OCI-M2 (cell line): Measurements from ENCODE around the gene CR1L.
A peak's percentile ranks its signal among the peaks of the same experiment; 100 is the strongest.
"Not testable (repeated sequence)": the region's sequence is repeated elsewhere in the genome, so short reads cannot be mapped to it uniquely, and the experiment has no call there.

Experiments
- DNase-seq: peaks from one replicate; lab custom pipeline; 2025; ENCODE audit not compliant: unreplicated experiment; lab: John Stamatoyannopoulos, UW

CR1L gene

GRCh38 chr1:207645635-207646081, 725 bp downstream of the CR1L start:
- DNase-seq = no peak

DNA sequence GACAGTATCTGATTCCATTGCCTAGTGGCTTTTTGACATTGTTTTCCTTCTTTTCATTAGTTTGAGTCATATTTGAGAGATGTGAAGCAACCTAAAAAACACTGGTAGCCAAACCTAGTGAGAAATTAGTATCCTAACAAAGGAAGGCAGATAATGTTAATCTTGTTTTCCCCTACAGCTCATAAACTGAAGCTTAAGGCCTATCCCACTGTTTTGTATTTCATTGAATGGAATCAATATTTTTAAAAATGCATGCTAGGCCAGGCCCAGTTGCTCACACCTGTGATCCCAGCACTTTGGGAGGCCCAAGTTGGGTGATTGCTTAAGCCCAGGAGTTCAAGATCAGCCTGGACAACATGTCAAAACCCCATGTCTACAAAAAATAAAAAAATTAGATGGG, 1.2 kb downstream of the CR1L start:
- no peak for DNase-seq

- no peak for DNase-seq
Measured at GRCh38 chr1:207646944-207647579, 2.1 kb downstream of the CR1L start.

GRCh38 chr1:207647671-207648333, 2.9 kb downstream of the CR1L start:
- DNase-seq = no peak

DNA sequence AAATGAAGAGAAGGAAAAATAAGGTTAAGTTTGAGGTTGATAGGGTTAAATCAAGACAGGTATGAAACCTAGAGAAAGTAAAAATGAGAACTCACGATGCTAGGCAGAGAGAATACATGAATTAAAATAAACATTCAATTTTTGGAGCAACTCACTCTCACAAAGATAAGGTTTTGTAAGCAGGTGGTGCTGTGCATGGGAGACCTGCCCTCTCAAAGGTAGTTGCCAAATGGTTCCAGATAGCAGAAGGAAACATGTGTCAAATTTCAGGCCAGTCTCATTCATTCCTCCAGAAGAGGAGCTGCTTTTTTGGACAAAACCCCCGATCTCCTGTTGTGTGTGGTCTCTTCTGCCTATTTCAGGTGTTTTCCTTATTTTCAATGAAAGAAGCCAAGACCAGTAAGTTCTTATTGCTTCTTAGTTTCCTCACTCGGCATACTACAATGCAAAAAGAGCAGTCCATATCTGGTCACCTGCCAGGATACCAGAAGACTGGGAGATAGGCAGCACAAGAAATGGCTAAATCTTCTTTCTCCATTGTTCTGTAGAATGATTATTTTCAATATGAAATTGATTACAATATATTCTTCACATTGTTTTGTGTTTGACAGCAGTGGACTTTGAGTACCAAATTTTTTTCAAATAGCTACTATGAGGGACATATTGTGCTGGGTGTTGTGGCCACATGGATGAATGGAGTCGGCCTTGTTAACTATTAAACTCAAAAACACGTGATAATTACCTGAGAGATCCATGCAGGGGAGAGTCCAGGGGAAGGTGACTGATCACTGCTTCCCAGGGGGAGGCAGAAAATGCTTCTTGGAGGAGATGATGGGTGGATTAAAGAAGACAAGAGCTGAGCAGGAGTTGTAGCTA, 3.6 kb downstream of the CR1L start:
- no peak for DNase-seq

DNA sequence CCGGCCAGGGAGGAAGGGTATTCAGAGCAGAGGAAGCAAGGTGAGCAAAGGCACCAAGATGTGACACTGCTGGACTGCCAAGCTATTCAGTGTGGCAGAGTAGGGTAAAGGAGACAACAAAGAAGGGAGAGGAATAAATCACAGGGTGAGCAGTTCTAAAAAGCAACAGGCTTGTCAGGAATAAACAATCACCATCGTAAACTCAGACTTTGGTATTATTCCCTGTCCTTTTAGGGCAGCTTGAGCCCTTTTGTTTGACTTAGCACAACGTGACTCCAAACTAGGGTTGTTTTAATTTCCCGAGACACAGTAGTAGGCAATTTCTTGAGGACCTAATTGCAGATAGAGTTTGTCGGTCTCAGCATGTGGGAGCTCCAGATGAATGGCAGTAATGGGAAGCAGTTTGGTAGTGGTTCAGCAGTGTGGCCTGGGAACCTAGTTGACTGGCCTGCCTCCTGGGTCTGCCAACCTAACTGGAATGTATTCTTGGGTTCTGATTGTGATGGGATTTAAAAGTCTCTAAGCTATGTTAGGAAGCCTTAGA, 4.3 kb downstream of the CR1L start:
- no peak for DNase-seq

DNA sequence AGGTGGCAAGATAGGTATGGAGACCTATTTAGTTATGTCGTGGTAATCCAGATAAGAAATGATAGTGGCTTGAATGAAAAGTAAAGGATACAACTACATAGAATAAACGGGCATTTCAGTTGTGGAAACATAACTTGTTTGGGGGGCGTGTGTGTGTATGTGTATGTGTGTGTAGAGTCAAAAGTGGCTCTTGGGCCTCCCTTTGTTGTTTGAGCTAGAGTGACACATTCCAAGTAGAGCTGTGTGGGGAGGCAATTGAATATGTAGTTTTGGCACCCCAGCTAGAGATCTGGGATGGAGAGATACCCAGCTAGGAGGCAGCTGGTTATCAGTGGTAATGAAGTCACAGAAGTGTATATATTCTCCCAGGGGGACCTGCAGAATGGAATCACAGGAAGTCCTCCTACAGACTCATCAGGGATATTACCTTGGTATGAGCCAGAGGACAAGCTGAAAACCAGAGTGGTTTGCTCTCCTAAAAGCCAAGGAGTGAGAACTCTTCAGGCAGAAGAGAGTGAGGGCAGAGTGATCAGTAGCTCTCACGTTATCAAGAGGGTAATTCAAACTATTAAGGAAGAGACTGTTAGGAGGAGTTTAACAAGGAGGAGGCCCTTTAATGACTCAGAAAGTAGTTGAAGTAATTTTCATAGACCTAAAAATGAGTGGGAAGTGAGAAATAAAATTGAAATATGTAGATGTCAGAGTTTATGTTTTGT, 5.1 kb downstream of the CR1L start:
- DNase-seq = peak; percentile 27

GRCh38 chr1:207651583-207651982, 6.7 kb downstream of the CR1L start:
- no peak for DNase-seq

DNA sequence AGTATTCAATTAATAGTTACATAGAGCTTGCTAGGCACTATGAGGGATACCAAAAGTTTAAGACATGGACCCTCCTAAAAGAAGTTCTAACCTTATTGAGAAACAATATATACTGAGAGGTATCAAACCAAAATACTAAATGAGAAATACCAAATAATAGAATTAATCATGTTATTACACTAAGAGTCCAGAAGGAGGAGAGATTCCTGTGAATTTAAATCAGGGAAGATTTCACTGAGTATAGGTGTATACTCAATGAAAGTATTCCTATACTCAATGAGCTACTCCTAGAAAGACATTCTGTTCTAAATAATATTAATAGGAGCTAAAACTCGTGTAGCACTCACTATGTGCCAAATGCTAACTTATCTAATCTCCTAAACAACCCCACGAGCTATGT, 9.4 kb downstream of the CR1L start:
- DNase-seq = no peak

DNA sequence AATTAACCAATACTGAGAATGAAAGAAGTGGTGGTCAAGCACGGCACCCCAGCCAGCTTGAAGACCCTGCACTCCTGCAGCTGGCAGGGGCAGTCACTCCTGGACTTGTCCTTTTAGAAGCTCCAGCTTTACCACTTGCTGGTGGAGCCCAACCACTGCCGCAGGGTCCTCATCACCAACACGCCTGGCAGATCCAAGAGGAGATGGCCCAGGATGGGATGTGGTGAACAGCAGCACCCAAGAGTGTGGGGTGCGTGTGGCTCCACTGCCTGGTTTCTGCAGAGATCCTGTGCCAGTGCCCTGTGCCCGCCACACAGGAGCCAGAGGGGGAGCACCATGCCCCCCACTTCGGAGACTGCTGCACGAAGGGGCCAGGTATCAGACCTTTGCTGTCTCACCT, 13.5 kb downstream of the CR1L start:
- DNase-seq = no peak

GRCh38 chr1:207658904-207659485, 14.1 kb downstream of the CR1L start:
- DNase-seq = no peak

GRCh38 chr1:207659545-207660153, 14.7 kb downstream of the CR1L start:
- DNase-seq = no peak

DNA sequence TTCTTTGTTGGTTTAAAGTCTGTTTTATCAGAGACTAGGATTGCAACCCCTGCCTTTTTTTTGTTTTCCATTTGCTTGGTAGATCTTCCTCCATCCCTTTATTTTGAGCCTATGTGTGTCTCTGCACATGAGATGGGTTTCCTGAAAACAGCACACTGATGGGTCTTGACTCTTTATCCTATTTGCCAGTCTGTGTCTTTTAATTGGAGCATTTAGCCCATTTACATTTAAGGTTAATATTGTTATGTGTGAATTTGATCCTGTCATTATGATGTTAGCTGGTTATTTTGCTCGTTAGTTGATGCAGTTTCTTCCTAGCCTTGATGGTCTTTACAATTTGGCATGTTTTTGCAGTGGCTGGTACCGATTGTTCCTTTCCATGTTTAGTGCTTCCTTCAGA, 16.5 kb downstream of the CR1L start:
- not testable (repeated sequence) for DNase-seq

GRCh38 chr1:207666342-207666741, 21.4 kb downstream of the CR1L start:
- no peak for DNase-seq

DNA sequence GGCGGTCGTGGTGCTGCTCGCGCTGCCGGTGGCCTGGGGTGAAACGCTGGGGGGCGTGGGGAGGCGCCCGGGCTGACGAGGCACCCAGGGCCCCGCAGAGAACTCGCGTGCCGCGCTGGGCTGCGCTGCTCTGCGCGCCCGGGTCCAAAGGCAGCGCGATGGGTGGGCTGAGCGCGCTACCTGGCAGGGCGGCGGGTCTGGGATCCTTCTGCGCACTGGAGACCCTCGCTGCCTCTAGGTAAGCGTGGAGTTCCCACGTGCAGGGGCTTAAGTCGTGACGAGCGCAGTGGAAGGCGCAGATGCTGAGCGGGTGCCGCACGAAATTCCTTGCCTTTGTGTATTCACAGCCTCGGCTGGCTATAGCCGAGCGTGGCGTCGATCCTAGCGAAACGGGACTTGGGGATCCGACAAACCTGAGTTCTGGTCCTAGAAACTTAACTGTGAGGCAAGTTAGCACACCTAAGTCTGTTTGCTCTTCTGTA, 24.6 kb downstream of the CR1L start:
- no peak for DNase-seq

- no peak for DNase-seq
Measured at GRCh38 chr1:207670192-207670591, 25.3 kb downstream of the CR1L start.

- DNase-seq = no peak
Measured at GRCh38 chr1:207670997-207671396, 26.1 kb downstream of the CR1L start.

DNA sequence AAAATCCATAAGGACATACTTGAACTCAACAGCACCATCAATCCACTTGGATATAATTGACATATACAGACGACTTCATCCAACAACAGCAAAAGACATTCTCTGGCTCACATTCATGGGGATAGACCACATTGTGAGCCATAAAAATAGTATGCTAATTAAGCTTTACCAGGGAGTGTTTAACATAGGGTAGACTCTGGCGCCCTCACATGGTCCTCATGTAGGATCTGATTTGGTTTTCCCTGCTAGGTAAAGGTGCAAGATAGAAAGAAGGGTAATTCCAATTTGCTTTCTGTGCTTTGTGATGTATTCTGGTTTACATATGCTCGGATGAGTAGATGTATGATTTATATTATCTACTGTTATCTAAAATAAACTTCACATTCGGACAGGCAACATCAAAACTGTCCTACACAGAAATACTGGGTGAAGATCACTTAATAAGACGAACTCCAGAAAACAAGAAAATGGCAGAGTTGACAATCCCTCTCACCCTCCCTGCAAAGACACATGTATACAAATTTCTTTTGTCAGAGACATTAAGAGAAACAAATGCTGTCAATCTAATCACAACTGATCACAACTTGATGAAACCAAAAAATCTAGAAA, 27.7 kb downstream of the CR1L start:
- no peak for DNase-seq

GRCh38 chr1:207673399-207673798, 28.5 kb downstream of the CR1L start:
- no peak for DNase-seq

GRCh38 chr1:207676153-207676552, 31.2 kb downstream of the CR1L start:
- DNase-seq = no peak
